Kidney (tissue), 14 donors: ENCODE results near the gene GLRA3. TPM values are rescaled to one million over a fixed set of nuclear protein-coding genes. Genes with fewer than 3 reads are reported as not detected.

Experiments
- DNase-seq, 5 donors: peaks; one replicate each; pipeline ENCODE4 v3.0.0-alpha.2; 2013 to 2020
- FAIRE-seq: peaks from 2 replicates; lab custom pipeline; 2012; peaks lifted over from hg19 to GRCh38; lab: Jason Lieb, UNC
- H3K27ac ChIP-seq, 2 donors: one replicate each; pipeline ENCODE4 v1.7.0; 2013; ENCODE audit warnings: low read depth in 2 of 2, low read length in 2 of 2, inconsistent platforms in 1 of 2
- H3K27me3 ChIP-seq: one replicate; pipeline ENCODE4 v1.7.1; 2013; ENCODE audit warnings: low read length, inconsistent platforms; ENCODE audit not compliant: control insufficient read depth, insufficient read depth
- H3K36me3 ChIP-seq, 3 donors: one replicate each; pipeline versions ENCODE4 v1.7.0 to v1.7.1; 2013; ENCODE audit warnings: low read length in 3 of 3, control low read depth in 1 of 3, inconsistent platforms in 1 of 3; ENCODE audit not compliant: insufficient read depth in 3 of 3, control insufficient read depth in 2 of 3
- H3K4me1 ChIP-seq, 3 donors: one replicate each; pipeline versions ENCODE4 v1.7.0 to v1.7.1; 2013; ENCODE audit warnings: low read length in 3 of 3, inconsistent platforms in 1 of 3, low read depth in 1 of 3; ENCODE audit not compliant: control insufficient read depth in 2 of 3, insufficient read depth in 2 of 3
- H3K4me3 ChIP-seq, 3 donors: one replicate each; pipeline versions ENCODE4 v1.7.0 to v1.8.1; 2013; ENCODE audit warnings: low read length in 3 of 3, control low read depth in 1 of 3, inconsistent platforms in 1 of 3
- H3K9ac ChIP-seq, 3 donors: one replicate each; pipeline versions ENCODE4 v1.7.0 to v1.7.1; 2013; ENCODE audit warnings: low read length in 3 of 3, control low read depth in 1 of 3, inconsistent platforms in 1 of 3
- H3K9me3 ChIP-seq, 3 donors: one replicate each; pipeline versions ENCODE4 v1.7.0 to v1.7.1; 2013; ENCODE audit warnings: low read length in 3 of 3, control low read depth in 1 of 3, inconsistent platforms in 1 of 3; ENCODE audit not compliant: control insufficient read depth in 2 of 3, insufficient read depth in 1 of 3
- intact Hi-C: fragments of 100-400 bp; cut with DNase I; formaldehyde crosslinking; loops from one replicate; pipeline ENCODE4 v1.11.1; 2022
- polyA plus RNA-seq: library from polyadenylated mRNA; stranded (reverse); fragments of 350-450 nt; fragmentation: Illumina TruSeq; extraction: RNeasy Lipid Tissue Mini Kit (QIAGEN cat#74804); gene quantifications from one replicate; pipeline ENCODE4 v1.2.3, GENCODE V29; 2014; ENCODE audit warnings: low read depth, low replicate concordance; ENCODE audit not compliant: insufficient read depth
- total RNA-seq: library from RNA; stranded (reverse); fragmentation: NEBNext Ultra II Directional; extraction: Animal tissue kit (Norgen Biotek cat#: 25700); gene quantifications from one replicate; pipeline ENCODE4 v1.2.1, GENCODE V29; 2021
- TF ChIP-seq, protein P1 (sequence below): IDR thresholded peaks from 3 replicates; pipeline ENCODE4 v1.5.1; 2012; ENCODE audit warnings: mild to moderate bottlenecking, moderate library complexity, borderline replicate concordance; ENCODE audit not compliant: insufficient read depth; ENCODE audit errors: extremely low read depth
- donor health status: control.
- donor health status: control.
- donor health status: control.
- donor health status: control.
- donor health status: control.
- donor health status: DM: yes; HTN: yes; CAD: no.
- donor health status: Normal renal cell carcinoma (clear cell type).

Gene GLRA3
- total and polyA plus RNA-seq, 2 donors from 2014 or later = 0.13 TPM; not detected in 1

GRCh38 chr4:174810834-174811233 lies 18.2 kb downstream of the GLRA3 start:
- Histone ChIP-seq H3K27me3 (no peaks in the 10 kb centered on the region), H3K36me3 (no peaks in the 10 kb centered on the region), H3K27ac (no peak overlapping the region), H3K9ac (no peak overlapping the region), H3K4me1 (no peaks in the 10 kb centered on the region), H3K9me3 (peaks cover 0 to 5% (median 0%) of the 10 kb centered on the region in 3 donors), H3K4me3 (no peak overlapping the region)
- FAIRE-seq (no peak), DNase-seq (no peak)
- intact Hi-C loops = no loop called here
- TF ChIP-seq, protein P1, sequence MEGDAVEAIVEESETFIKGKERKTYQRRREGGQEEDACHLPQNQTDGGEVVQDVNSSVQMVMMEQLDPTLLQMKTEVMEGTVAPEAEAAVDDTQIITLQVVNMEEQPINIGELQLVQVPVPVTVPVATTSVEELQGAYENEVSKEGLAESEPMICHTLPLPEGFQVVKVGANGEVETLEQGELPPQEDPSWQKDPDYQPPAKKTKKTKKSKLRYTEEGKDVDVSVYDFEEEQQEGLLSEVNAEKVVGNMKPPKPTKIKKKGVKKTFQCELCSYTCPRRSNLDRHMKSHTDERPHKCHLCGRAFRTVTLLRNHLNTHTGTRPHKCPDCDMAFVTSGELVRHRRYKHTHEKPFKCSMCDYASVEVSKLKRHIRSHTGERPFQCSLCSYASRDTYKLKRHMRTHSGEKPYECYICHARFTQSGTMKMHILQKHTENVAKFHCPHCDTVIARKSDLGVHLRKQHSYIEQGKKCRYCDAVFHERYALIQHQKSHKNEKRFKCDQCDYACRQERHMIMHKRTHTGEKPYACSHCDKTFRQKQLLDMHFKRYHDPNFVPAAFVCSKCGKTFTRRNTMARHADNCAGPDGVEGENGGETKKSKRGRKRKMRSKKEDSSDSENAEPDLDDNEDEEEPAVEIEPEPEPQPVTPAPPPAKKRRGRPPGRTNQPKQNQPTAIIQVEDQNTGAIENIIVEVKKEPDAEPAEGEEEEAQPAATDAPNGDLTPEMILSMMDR = no peak

- FAIRE-seq = no peak
- Histone ChIP-seq H3K27ac (no peak overlapping the region), H3K4me3 (no peak overlapping the region), H3K9me3 (peaks cover 0 to under 1% (median 0%) of the 10 kb centered on the region in 3 donors), H3K9ac (no peak overlapping the region), H3K27me3 (no peaks in the 10 kb centered on the region), H3K36me3 (no peaks in the 10 kb centered on the region), H3K4me1 (no peaks in the 10 kb centered on the region)
- no peak for DNase-seq
- TF ChIP-seq, protein P1 = no peak
- intact Hi-C loops = no loop called here
These were observed 20.2 kb downstream of the GLRA3 start for GRCh38 chr4:174808836-174809235.

- no peaks in the 10 kb centered on the region for H3K36me3 ChIP-seq
- H3K9me3 ChIP-seq = no peaks in the 10 kb centered on the region
- FAIRE-seq (no peak), DNase-seq (no peak)
- TF ChIP-seq, protein P1 = no peak
- H3K27me3 ChIP-seq = no peaks in the 10 kb centered on the region
- H3K4me1 ChIP-seq = no peaks in the 10 kb centered on the region
- no peak overlapping the region for H3K27ac ChIP-seq
- H3K9ac ChIP-seq = no peak overlapping the region
- intact Hi-C loops = no loop called here
- H3K4me3 ChIP-seq = no peak overlapping the region
These were observed 20.9 kb downstream of the GLRA3 start for GRCh38 chr4:174808119-174808518.

GRCh38 chr4:174805746-174806145 lies 23.3 kb downstream of the GLRA3 start:
- no peak overlapping the region for H3K27ac ChIP-seq
- no peak overlapping the region for H3K9ac ChIP-seq
- no peaks in the 10 kb centered on the region for H3K36me3 ChIP-seq
- intact Hi-C loops = no loop called here
- TF ChIP-seq, protein P1 = no peak
- H3K4me1 ChIP-seq = no peaks in the 10 kb centered on the region
- FAIRE-seq (no peak), DNase-seq (no peak)
- no peaks in the 10 kb centered on the region for H3K27me3 ChIP-seq
- no peak overlapping the region for H3K4me3 ChIP-seq
- H3K9me3 ChIP-seq = no peaks in the 10 kb centered on the region
